T-helper 1 cell treated with Interleukin-12 subunit alpha and Interleukin-12 subunit beta and Interleukin-4 antibody, amounts not matched to agents 30 ng/mL and 1 ng/mL, for 36 hours (primary cell): ENCODE measurements around the gene ERN1. TPM values are rescaled to one million over a fixed set of nuclear protein-coding genes. Genes with fewer than 3 reads are reported as not detected.

ENCODE experiments used
- intact Hi-C: fragments of 100-400 bp; cut with micrococcal nuclease; formaldehyde crosslinking; loops from one replicate; pipeline ENCODE4 v1.15.1; 2024
- total RNA-seq: library from RNA; stranded (reverse); gene quantifications from 2 replicates; pipeline ENCODE4 v1.2.3, GENCODE V29; 2022

Gene ERN1
- total RNA-seq, 1 donor from 2014 or later: 139 TPM

DNA sequence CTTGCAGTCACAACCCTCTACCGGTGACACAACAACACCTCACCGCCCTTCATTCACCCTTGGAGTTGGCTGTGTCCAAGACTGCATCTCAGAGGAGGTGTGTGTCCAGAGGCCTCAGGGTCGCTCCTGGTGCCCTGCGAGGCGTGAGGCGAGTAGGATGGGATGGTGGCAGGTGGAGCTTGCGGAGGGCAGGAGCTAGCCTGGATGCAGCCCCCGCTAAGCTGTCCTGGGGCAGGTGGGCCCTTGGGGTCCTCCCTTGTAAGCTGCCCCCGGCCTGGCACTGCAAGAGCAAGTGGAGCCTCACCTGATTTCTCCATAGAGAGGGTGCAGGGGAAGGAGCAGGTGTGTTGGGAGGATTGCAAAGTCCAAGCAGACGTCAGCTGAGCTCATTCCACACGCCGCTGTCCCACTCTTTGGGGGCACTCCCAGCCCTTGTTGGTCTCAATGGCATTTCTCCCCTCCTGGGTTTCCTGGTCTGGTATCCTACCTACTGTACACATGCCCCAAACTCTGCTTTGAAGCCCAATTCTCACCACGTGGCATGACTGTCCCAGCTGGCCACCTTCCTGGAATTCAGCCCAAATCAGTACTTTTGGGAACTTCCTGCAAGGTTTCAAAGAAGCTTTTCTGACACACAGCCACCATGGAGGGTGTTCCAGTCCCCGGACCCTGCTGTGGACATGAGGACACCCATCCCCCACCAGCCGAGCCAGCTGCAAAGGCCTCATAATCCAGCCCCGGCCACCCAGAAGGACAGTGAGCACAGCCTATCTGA, 91.4 kb downstream of the ERN1 start:
- intact Hi-C loops: no loop called here

DNA sequence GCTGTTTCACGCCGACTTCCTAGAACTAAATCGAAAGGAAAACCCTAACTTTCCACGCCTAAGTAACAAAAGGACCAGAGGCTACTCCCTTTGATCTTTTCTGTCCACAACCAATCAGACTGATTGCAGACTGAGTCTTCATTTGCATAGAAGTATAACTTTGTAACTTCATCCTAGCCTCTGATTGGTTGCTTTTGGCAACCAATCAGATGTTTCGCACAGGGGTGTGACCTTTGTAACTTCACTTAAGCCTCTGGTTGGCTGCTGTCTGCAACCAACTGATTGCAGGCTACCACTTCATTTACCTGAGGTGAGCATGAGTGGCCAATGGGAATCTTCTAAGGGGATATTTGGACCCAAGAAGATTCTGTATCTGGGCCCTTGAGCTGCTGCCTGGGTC, 92.1 kb downstream of the ERN1 start:
- intact Hi-C loops: no loop called here

DNA sequence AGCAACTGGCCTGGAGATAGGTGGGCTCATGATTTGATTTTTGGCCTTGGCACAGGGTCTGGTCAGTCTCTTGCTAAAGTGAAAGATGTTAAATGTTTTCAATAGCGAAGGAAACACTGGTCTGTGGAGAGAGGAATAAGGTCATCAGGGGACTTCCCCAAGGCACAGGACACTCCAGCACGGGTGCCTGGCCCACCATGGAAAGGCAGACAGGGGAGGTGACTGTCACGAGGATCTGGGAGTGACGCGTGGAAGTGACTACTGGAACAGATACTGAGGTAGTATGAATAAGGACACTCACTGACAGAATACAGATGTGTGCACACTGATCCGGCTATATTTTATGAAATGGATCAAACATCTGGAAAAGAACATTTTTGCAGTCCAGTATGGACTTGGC, 92.8 kb downstream of the ERN1 start:
- intact Hi-C loops: no loop called here

DNA sequence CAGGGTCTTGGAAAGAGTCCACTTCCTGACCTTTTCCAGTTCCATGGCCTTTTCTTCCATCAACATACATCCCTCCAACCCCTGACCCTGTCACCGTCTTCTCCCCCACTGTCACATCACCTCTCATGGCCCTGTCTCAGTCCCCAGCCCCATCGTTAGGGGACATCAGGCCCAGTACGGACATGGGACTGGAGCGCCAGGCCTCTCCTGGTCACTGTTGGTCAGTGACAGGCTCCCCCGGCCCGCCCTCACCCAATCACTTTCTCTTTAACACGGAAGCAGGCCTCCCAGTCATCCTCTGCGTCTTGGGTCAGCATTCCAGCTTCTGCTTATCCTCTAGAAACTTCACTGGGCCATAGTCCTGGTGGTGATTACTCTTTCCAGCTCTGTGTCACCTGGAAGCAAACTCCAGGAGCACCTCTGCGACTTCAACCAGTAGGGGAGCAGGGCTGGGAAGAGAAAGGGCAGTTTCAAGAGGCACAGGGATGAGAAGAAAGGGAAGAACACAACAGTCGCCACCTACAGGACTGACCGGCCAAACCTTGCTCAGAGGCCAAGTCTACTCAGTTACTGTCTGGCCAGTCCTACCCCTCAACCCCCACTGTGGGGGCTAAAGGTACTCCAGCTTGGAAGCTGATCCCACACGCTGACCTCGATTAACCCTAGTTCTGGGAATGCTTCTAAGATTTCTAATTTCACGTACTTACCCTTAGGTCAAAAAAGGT, 93.6 kb downstream of the ERN1 start:
- intact Hi-C loops: no loop called here

DNA sequence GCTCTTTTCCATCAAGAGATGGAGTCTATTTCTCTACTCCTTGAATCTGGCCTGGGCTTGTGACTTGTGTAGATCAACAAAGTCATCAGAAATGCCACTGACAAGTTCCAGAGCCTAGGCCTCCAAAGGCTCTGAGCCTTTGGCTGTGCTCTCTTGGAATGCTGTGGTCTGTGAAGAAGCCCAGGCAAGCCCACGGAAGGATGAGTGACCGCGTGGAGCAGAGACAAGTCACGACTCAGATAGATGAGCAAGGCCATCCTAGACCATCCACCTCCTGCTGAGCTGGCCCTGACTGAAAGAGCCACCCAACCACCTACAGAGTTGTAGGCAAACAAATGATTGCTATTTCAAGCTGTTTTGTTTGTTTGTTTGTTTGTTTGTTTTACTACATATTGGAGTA, 97.9 kb downstream of the ERN1 start:
- intact Hi-C loops: no loop called here

DNA sequence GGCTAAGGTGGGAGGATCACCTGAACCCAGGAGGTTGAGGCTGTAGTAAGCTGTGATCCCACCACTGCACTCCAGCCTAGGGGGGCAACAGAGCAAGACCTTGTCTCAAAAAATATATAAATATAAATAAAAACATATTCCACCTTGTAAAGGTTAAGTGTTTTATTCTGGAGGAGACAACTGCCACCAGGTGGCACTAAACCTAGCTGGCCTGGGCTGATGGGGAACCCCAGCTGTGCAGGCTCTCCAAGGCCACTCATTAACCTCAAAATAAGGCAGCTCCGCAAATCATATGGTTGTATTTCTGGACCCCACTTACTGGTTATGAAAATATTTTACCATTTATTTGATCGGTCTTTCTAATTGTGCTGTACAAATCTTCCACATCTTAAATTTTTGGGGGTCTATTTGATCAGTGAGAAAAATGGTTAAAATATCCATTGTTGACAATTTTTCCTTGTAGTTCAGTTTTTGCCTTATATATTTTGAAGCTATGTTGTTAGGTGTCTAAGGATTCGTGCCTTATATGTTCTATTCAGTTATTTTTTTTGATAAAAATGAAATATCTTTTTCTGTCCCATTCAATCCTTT, 101.0 kb downstream of the ERN1 start:
- intact Hi-C loops: loop anchor here (1.0 to 5.0 kb wide), 5 partner anchors 22 to 254 kb away; no protein-coding TSS in a partner anchor

DNA sequence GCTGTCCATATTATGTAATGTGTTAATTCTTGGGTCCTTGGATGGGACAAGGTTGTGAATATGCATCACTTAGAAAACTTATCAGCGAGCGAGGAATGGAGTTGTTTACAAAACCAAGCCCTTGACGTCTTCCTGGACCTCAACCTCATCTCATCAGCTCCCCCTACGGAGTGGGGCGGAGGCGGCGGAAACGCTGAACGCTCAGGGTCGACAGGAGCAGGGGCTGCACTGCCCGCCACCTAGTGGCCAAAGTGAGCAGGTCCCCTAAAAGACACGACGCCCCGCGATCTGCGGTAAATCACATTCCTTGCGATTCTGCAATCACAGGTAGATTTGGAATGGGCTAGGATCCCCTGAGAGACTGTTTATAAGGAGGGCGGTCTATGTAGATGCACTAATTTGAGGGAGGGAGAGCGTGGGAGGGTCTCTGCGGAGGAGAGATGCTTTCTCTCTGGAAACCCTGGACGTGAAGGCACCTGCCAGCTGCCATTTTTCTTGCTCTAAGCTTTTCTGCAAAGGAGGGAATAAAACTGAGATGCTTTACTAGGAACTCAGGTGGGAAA, 104.1 kb downstream of the ERN1 start:
- intact Hi-C loops: loop anchor here (1.0 to 5.0 kb wide), 7 partner anchors 11 to 481 kb away; partner anchors contain the start of genes CEP95, DDX5 and PRR29

DNA sequence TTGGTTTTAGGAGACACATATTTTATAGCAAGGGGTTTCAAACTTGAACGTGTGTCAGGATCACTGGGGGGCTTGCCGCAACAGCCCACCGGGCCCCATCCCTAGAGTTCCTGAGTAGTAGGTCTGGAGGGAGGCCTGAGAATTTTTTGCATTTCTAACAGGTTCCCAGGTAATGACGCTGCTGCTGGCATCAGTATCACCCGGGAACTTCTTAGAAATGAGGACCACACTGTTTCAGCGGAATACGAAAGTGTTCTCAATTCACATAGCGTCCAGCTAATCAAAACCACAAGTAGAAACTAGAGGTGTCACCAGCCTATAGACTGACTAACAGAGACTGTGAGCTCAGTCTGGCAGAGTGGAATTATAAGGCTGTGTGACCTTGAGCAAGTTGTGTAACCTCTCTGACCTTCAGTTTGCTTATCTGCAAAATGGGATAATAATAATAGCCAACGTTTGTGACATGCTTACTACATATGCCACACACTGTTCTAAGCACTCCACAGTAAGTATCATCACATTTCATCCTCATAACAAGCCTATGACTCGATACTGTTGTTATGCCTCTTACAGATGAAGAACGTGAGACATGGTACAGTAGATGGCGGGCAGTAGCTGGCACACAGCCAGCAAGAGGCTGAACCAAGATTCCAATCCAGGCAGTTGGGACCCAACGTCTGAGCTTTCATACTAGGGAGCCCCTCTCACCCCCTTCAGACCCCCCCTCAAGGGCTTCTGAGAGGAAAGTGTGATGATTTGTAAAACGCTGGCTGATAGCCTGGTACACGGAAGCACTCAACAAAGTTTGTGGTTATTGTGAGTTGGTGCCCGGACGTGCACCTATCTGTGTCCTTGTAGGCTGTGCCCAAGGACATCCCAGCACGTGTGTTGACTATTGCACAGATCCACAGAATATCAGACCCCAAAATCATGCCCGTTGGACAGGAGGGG, 104.9 kb downstream of the ERN1 start:
- intact Hi-C loops: loop anchor here (1.0 to 5.0 kb wide), 8 partner anchors 10 to 482 kb away; partner anchors contain the start of genes CEP95, DDX5, PRR29 and TEX2

DNA sequence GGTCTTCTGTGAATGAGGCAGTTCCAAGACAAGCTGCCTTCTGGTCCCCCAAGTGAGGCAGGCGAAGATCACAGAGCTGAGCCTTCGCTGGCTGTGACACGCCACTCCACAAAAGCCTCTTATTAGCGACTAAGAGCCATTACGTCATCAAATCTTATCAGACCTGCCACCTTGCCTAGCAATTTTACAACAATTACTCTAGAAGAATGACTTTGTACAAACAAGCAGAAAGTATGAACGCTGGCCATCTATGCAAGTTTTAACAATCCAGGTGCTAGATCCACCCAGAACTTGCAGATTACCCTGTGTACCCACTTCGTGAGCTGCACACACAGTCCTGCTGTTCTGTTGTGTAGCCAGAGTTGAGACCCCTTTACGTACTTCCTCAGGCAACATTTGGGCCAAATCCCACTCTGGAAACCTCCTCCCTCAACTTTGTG, 105.7 kb downstream of the ERN1 start:
- intact Hi-C loops: loop anchor here (2.0 to 5.0 kb wide), 3 partner anchors 39 to 483 kb away; partner anchors contain the start of genes CEP95, DDX5 and TEX2

DNA sequence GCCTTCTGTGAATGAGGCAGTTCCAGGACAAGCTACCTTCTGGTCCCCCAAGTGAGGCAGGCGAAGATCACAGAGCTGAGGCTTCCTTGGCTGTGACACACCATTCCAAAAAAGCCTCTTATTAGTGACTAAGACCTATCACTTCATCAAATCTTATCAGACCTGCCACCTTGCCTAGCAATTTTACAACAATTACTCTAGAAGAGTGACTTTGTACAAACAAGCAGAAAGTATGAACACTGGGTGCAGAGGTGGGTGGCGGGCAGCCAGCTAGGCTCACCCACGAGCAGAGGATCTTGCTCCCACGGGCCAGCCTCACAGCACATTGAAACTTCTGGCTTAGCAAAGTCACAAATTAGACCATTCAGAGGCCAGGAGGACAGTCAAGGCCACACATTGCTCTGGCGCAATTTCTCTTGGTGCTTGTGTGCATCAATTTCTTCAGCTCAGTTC, 107.3 kb downstream of the ERN1 start:
- intact Hi-C loops: loop anchor here (1.0 to 5.0 kb wide), 2 partner anchors 32 to 240 kb away; partner anchors contain the start of gene TEX2

DNA sequence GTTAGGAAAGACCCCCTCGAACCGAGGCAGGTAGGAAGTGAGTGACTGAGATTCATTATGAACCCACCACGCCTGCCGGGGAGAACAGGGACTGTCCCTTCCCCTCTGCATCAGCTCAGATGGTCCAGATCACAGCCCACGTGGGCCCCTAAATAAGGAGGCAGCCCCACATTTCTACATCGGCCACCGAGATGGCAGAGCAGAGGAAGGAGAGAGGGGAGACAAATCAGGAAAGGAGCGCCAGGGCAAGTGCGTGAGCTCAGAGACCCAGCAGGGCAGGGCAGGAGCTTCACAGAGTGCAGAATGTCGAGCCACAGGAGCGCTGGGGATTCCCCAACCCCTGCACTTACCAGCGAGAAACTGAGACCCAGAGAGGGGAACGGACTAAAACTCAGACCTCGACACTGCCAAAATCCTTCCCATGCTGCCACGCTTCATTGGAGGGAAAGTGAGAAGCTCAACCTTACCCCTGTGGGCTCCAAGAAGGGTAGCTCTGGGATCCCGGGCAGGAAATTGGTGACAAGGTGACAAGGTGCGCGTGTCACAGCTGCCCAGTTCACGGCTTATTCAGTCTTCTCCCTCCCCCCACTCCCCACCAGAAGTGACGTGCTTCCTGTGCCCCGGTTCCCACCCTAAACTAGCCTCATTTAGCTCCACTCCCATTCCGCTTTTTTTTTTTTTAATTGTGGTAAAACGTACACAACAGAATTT, 109.7 kb downstream of the ERN1 start, which contains the start of gene ICAM2:
Gene ICAM2, minus strand, starts transcription at position 578 of the 711 bp plus-strand sequence. CDS start 13,942 bp downstream, outside the sequence.
- intact Hi-C loops: loop anchor here (1.0 to 5.0 kb wide), 6 partner anchors 22 to 247 kb away; partner anchors contain the start of genes CCDC47, PRR29, SMARCD2 and TEX2

DNA sequence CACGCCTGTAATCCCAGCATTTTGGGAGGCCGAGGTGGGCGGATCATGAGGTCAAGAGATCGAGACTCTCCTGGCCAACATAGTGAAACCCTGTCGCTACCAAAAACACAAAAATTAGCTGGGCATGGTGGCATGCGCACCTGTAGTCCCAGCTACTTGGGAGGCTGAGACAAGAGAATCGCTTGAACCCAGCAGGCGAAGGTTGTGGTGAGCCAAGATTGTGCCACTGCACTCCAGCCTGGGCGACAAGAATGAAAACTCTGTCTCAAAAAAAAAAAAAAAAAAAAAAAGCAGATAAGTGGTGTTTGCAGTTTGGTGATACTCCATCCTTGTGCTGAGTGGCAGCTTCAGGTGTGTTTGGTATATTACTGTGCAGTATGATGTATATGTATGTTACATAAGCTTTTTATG, 110.4 kb downstream of the ERN1 start:
- intact Hi-C loops: loop anchor here (5.0 kb wide), 1 partner anchor 87 kb away; the partner anchor contains the start of gene CD79B

DNA sequence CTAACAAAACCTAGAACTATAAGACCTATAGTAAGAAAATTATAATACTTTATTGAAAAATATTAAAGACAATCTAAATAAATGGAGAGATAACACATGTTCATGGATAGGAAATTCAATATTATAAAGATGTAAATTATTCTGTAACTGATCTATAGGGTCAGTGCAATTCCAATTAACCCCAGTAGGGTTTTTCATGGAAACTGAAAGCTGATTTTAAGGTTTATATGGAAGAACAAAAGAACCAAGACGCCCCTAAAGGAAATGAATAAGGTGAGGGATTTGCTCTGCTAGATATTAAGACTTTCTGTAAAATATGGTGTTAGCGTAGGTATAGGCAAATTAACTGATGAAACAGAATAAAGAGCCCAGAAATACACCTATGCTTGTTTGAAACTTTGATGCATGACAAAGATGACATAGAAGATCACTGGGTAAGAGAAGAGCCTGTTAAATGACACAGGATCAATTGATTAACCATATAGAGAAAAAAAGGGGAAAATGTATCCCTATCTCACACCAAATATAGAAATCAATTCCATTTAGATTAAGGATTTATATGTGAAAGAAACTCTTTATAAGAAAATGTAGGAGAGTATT, 112.5 kb downstream of the ERN1 start:
- intact Hi-C loops: loop anchor here (5.0 kb wide), 1 partner anchor 85 kb away; the partner anchor contains the start of gene CD79B

DNA sequence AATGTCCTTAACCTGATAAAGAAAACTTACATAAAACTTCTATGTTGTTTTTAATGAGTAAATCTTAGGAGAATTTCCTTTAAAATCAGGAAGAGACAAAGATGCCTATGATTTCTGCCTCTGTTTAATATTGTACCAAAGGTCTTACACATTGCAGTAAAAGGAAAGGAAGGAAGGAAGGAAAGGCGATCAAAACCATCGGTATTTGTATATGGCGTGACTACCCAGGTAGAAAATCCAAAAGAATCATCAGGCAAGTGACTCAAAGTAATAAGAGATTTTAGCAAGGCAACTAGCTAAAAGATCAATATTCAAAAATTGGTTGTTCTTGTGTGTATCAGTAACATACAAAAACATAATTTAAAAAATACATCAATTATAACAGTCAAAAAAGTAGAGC, 113.0 kb downstream of the ERN1 start:
- intact Hi-C loops: loop anchor here (5.0 kb wide), 1 partner anchor 85 kb away; the partner anchor contains the start of gene CD79B

DNA sequence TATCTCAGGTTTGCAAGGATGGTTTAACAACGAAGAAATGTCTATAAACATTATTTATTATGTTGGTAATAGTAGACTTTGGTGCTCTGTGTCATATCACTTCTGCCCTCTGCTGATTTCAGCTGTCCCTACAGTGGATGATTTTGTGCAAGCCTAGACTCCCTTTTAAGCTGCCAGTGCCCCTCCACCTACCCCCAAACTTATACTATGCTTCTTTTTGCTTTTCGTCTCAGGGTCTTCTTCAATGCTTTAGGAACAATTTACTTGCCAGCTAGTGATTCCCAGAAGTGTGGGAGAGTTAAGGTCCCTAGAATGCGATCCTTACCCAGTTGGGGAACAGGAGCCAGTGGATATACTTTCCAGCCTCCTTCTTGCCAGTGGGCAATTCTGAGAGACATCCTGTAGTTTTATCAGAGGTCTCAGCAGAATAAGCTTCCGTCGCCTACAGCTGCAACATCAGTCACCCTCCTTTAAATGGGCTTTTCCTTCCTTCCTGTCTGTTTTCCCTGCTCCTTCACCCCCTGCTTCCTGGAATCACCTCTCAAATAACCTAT, 113.6 kb downstream of the ERN1 start:
- intact Hi-C loops: loop anchor here (5.0 kb wide), 1 partner anchor 84 kb away; the partner anchor contains the start of gene CD79B

DNA sequence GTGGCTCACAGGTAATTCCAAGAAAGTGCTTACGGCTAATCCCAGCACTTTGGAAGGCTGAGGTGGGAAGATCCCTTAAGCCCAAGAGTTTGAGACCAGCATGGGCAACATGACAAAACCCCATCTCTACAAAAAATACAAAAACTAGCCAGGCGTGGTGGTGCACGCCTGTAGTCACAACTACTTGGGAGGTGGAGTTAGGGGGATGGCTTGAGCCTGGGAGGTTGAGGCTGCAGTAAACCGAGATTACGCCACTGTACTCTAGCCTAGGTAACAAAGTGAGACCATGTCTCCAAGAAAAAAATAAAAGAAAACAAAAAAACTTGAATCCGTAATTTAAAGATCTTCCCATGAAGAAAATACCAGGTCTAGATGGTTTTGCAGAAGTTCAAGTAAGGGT, 114.5 kb downstream of the ERN1 start:
- intact Hi-C loops: loop anchor here (1.0 to 5.0 kb wide), 2 partner anchors 10 to 83 kb away; partner anchors contain the start of gene CD79B

DNA sequence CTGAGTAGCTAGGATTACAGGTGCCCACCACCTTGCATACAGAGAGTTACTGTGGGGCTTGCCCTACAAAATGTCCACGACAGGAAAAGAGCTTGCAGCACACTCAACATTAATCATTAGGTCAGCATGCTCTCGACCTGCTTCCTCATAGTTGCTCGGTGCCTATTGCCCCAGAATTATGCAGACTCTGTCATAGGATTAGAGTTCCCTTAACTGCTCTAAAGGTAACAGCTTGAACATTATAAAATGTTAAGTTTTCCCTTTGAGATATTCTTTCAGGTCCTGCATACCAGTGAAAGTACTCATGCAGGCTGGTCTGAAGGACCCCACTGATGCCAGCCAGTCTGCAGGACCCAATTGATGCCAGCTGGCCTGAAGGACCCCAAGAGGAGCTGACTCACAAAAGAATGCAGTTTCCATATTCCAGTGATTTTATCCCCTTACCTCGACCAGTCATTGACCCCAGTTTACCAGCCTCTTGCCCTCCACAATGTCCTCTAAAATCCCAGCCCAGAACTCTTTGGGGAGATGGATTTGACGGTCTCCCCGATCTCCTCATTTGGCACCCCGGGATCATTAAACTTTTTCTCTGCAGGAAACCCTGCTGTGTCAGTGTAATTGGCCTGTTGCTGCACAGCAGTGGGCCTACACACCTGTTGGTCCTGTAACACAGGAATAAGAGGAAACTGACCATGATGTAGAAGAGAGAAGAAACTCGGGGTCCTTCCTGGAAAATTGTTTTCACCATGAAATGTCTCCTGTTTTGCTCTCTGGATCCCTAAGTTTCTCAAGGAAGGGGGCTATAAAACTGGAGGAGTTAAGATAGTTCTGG, 120.2 kb downstream of the ERN1 start:
- intact Hi-C loops: no loop called here
